Neutrophil (primary cell): ENCODE measurements around the gene FXN.
"Not testable (repeated sequence)": the region's sequence is repeated elsewhere in the genome, so short reads cannot be mapped to it uniquely, and the experiment has no call there.

Source experiments
- H3K27ac ChIP-seq: fragments of 200-600 bp; sonication (generic); 2 replicates; pipeline ENCODE4 v1.5.1; 2016; ENCODE audit warnings: mild to moderate bottlenecking, moderate library complexity
- H3K27me3 ChIP-seq: fragments of 200-600 bp; sonication (generic); 2 replicates; pipeline ENCODE4 v1.6.0; 2016; ENCODE audit warnings: mild to moderate bottlenecking
- H3K36me3 ChIP-seq: fragments of 200-600 bp; sonication (generic); 2 replicates; pipeline ENCODE4 v1.5.1; 2017
- H3K4me1 ChIP-seq, 2 experiments: fragments of 200-600 bp in 1 of 2; sonication (generic) in 1 of 2; 1 replicate in 1 of 2; 2 replicates in 1 of 2; pipeline versions ENCODE4 v1.5.1 to v1.6.1; 2013 to 2016; ENCODE audit warnings: low read depth in 1 of 2, low read length in 1 of 2, mild to moderate bottlenecking in 1 of 2, moderate library complexity in 1 of 2; ENCODE audit not compliant: control insufficient read depth in 1 of 2, insufficient read depth in 1 of 2
- H3K4me3 ChIP-seq, 2 experiments: fragments of 200-600 bp in 1 of 2; sonication (generic) in 1 of 2; 1 replicate in 1 of 2; 2 replicates in 1 of 2; pipeline ENCODE4 v1.5.1; 2013 to 2016; ENCODE audit warnings: low read depth in 1 of 2, low read length in 1 of 2, mild to moderate bottlenecking in 1 of 2, moderate library complexity in 1 of 2
- H3K9me3 ChIP-seq: fragments of 200-600 bp; sonication (generic); 2 replicates; pipeline ENCODE4 v1.5.1; 2016
- CTCF ChIP-seq: fragments of 200-600 bp; sonication (generic); IDR thresholded peaks from 2 replicates; pipeline ENCODE4 v1.5.1; 2016; ENCODE audit warnings: antibody characterized with exemption

The FXN gene

GRCh38 chr9:69035438-69036308, at the start of gene FXN:
TSS of gene FXN (plus strand) at chr9:69035752. CDS start at chr9:69035783, 31 bp downstream.
- H3K27me3 ChIP-seq, result no peaks in the 10 kb centered on the region
- H3K9me3 ChIP-seq, result no peaks in the 10 kb centered on the region
- peak; percentile 93 for TF ChIP-seq CTCF
- peak within 1 kb of the TSS; percentile 75 to 88 for H3K4me3 ChIP-seq
- no peaks in the 10 kb centered on the region for H3K36me3 ChIP-seq
- H3K27ac ChIP-seq, result peak within 1 kb of the TSS; percentile 77
- peaks cover 33 to 50% of the 10 kb centered on the region in 2 experiments for H3K4me1 ChIP-seq

- H3K9me3 ChIP-seq, H3K27me3 ChIP-seq, H3K4me1 ChIP-seq, H3K4me3 ChIP-seq, H3K27ac ChIP-seq: not testable (repeated sequence)
- peaks cover 15% of the 10 kb centered on the region for H3K36me3 ChIP-seq
Measured at GRCh38 chr9:68986949-68987348, 48.6 kb upstream of the FXN start.

- Histone ChIP-seq H3K36me3 (peaks cover 22% of the 10 kb centered on the region), H3K4me3 (no peak overlapping the region)
- TF ChIP-seq CTCF, result no peak
Measured at GRCh38 chr9:68991457-68991856, 44.1 kb upstream of the FXN start.

GRCh38 chr9:68995776-68996175, 39.8 kb upstream of the FXN start:
- no peak overlapping the region for H3K4me3 ChIP-seq

More at GRCh38 chr9:68991457-68991856, 44.1 kb upstream of the FXN start:
- Histone ChIP-seq H3K4me1 (peaks cover 8 to 14% of the 10 kb centered on the region in 2 experiments), H3K27me3 (no peaks in the 10 kb centered on the region), H3K9me3 (no peaks in the 10 kb centered on the region), H3K27ac (no peak overlapping the region)

GRCh38 chr9:68996462-68996861, 39.1 kb upstream of the FXN start:
- Histone ChIP-seq H3K4me1 (peaks cover 34 to 38% of the 10 kb centered on the region in 2 experiments), H3K27ac (peak overlapping the region; percentile 64), H3K9me3 (no peaks in the 10 kb centered on the region), H3K27me3 (no peaks in the 10 kb centered on the region), H3K4me3 (no peak overlapping the region), H3K36me3 (peaks cover 14% of the 10 kb centered on the region)
- no peak for TF ChIP-seq CTCF

More at GRCh38 chr9:68995776-68996175, 39.8 kb upstream of the FXN start:
- H3K27ac ChIP-seq, result peak overlapping the region; percentile 64
- H3K27me3 ChIP-seq, result no peaks in the 10 kb centered on the region
- TF ChIP-seq CTCF, result no peak
- H3K36me3 ChIP-seq, result peaks cover 17% of the 10 kb centered on the region
- no peaks in the 10 kb centered on the region for H3K9me3 ChIP-seq
- peaks cover 34 to 38% of the 10 kb centered on the region in 2 experiments for H3K4me1 ChIP-seq

- H3K27ac ChIP-seq, result no peak overlapping the region
- H3K4me3 ChIP-seq, result no peak overlapping the region
- peaks cover 17% of the 10 kb centered on the region for H3K36me3 ChIP-seq
- no peaks in the 10 kb centered on the region for H3K27me3 ChIP-seq
- H3K9me3 ChIP-seq, result no peaks in the 10 kb centered on the region
- peaks cover 34 to 38% of the 10 kb centered on the region in 2 experiments for H3K4me1 ChIP-seq
- TF ChIP-seq CTCF, result no peak
Measured at GRCh38 chr9:68997666-68998065, 37.9 kb upstream of the FXN start.
